Left lung (tissue), 10 donors: ENCODE data around the gene PI4KA. TPM values are rescaled to one million over a fixed set of nuclear protein-coding genes. Genes with fewer than 3 reads are reported as not detected.
A peak's percentile ranks its signal among the peaks of the same experiment; 100 is the strongest.

Experiments used
- ATAC-seq: fragments of 200-7000 bp; cut with Tn5 transposase; one replicate; pipeline ENCODE4 v1.9.1; 2020; ENCODE audit warnings: moderate library complexity
- DNase-seq, 4 donors: peaks; one replicate each; pipeline ENCODE4 v3.0.0-alpha.2; 2013 to 2020
- H3K27ac ChIP-seq, 2 donors: fragments of 200-600 bp; sonication (generic) in 1 of 2; one replicate each; pipeline versions ENCODE4 v1.5.0 to v1.8.0; 2020 to 2021
- H3K27me3 ChIP-seq, 2 donors: fragments of 200-600 bp; sonication (generic) in 1 of 2; one replicate each; pipeline versions ENCODE4 v1.5.0 to v1.8.0; 2020 to 2021
- H3K36me3 ChIP-seq, 2 donors: fragments of 200-600 bp; sonication (generic) in 1 of 2; one replicate each; pipeline versions ENCODE4 v1.5.0 to v1.8.0; 2020 to 2021
- H3K4me1 ChIP-seq, 2 donors: fragments of 200-600 bp; one replicate each; pipeline ENCODE4 v1.8.0; 2021
- H3K4me3 ChIP-seq, 2 donors: fragments of 200-600 bp; sonication (generic) in 1 of 2; one replicate each; pipeline versions ENCODE4 v1.5.0 to v1.8.0; 2020 to 2021; ENCODE audit warnings: mild to moderate bottlenecking in 1 of 2
- H3K9me3 ChIP-seq, 2 donors: fragments of 200-600 bp; sonication (generic) in 1 of 2; one replicate each; pipeline versions ENCODE4 v1.5.0 to v1.8.0; 2020 to 2021
- intact Hi-C, 2 donors: fragments of 100-400 bp; cut with DNase I; formaldehyde crosslinking; loops; one replicate each; pipeline versions ENCODE4 v1.11.2 to v1.14.2; 2022
- polyA plus RNA-seq, 6 donors: library from polyadenylated mRNA; unstranded; fragments of 120-200 nt; gene quantifications; one replicate each; pipeline ENCODE4 v1.2.1, GENCODE V29; 2013; ENCODE audit not compliant: insufficient read length in 6 of 6
- total RNA-seq, 2 donors: library from RNA; stranded (reverse); fragmentation: NEBNext Ultra II Directional; extraction: Animal tissue kit (Norgen Biotek cat#: 25700); gene quantifications; one replicate each; pipeline ENCODE4 v1.2.1, GENCODE V29; 2021
- TF ChIP-seq, protein P1 (sequence below), 2 donors: fragments of 200-600 bp; sonication (generic) in 1 of 2; IDR thresholded peaks; one replicate each; pipeline versions ENCODE4 v1.5.0 to v1.8.0; 2021; ENCODE audit warnings: antibody characterized with exemption in 2 of 2
- donor health status: DM: no; HTN: yes; CAD: no.
- donor health status: DM: no; HTN: no; CAD: no.

PI4KA gene
- total and polyA plus RNA-seq, 8 donors: 60.5 to 108 (median 70.0) TPM

DNA sequence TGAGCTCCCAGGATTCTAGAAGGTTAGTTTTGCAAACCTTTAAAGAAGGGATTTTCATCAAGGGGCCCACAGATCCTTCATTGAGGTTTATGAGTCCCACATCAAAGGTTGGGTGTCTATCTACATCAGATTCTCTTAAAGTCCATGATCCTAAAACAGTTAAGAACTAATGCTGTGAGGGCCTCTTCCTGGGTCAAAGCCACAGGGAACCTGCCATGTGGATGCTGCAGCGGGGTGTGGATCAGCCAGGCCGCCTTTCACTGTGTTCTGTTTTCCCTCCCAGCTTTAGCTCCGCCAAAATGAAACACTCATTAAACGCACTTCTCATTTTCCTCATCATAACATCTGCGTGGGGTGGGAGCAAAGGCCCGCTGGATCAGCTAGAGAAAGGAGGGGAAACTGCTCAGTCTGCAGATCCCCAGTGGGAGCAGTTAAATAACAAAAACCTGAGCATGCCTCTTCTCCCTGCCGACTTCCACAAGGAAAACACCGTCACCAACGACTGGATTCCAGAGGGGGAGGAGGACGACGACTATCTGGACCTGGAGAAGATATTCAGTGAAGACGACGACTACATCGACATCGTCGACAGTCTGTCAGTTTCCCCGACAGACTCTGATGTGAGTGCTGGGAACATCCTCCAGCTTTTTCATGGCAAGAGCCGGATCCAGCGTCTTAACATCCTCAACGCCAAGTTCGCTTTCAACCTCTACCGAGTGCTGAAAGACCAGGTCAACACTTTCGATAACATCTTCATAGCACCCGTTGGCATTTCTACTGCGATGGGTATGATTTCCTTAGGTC, 79.4 kb downstream of the PI4KA start:
- H3K4me3 ChIP-seq: no peak overlapping the region
- ATAC-seq: no peak
- peaks cover 0 to 21% of the 10 kb centered on the region in 2 donors for H3K36me3 ChIP-seq
- no peak for DNase-seq
- TF ChIP-seq, protein P1, sequence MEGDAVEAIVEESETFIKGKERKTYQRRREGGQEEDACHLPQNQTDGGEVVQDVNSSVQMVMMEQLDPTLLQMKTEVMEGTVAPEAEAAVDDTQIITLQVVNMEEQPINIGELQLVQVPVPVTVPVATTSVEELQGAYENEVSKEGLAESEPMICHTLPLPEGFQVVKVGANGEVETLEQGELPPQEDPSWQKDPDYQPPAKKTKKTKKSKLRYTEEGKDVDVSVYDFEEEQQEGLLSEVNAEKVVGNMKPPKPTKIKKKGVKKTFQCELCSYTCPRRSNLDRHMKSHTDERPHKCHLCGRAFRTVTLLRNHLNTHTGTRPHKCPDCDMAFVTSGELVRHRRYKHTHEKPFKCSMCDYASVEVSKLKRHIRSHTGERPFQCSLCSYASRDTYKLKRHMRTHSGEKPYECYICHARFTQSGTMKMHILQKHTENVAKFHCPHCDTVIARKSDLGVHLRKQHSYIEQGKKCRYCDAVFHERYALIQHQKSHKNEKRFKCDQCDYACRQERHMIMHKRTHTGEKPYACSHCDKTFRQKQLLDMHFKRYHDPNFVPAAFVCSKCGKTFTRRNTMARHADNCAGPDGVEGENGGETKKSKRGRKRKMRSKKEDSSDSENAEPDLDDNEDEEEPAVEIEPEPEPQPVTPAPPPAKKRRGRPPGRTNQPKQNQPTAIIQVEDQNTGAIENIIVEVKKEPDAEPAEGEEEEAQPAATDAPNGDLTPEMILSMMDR (IDR thresholded peaks at IDR 0.05): no peak
- H3K4me1 ChIP-seq: peaks cover 7 to 42% of the 10 kb centered on the region in 2 donors
- intact Hi-C loops: no loop called here
- no peaks in the 10 kb centered on the region for H3K27me3 ChIP-seq
- H3K27ac ChIP-seq: no peak overlapping the region
- no peaks in the 10 kb centered on the region for H3K9me3 ChIP-seq

- Histone ChIP-seq H3K27ac (peak overlapping the region in 1 of 2 donors; percentile 59), H3K9me3 (no peaks in the 10 kb centered on the region), H3K4me1 (peaks cover 7 to 26% of the 10 kb centered on the region in 2 donors), H3K36me3 (peaks cover 0 to 23% of the 10 kb centered on the region in 2 donors), H3K27me3 (no peaks in the 10 kb centered on the region), H3K4me3 (no peak overlapping the region)
- TF ChIP-seq, protein P1 (IDR thresholded peaks at IDR 0.05): no peak
- peak; percentile 86 for ATAC-seq
- intact Hi-C loops: no loop called here
- DNase-seq: peak in 1 of 4 donors; percentile 33
Observed at GRCh38 chr22:20777420-20778177, 81.0 kb downstream of the PI4KA start.

DNA sequence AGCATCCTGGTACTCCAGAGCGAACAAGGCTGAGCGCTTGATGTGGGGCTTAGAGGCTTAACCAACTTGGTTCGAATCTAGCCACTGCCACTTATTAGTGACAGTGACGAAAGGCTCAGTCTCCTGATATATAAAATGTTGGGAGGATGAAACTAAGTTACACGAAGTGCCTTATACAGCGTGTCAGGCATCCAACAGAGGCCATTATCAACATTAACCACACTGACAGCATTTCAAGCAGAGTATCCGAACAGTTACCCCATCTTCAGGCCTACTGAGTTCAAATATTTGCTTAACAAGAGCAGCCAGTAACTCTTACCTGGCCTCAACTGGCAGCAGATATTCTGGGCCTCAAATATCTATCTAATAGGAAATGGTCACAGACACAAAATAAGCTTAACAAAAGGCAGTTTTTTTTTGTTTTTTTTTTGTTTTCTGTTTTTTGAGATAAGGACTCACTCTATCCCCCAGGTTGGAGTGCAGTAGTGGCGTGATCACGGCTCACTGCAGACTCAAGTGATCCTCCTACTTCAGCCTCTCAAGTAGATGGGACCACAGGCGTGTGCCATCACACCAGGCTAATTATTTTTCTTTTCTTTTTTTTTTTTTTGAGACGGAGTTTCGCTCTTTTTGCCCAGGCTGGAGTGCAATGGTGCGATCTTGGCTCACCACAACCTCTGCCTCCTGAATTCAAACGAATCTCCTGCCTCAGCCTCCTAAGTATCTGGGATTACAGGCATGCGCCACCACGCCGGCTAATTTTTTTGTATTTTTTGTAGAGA, 81.8 kb downstream of the PI4KA start:
- Histone ChIP-seq H3K36me3 (peaks cover 0 to 29% of the 10 kb centered on the region in 2 donors), H3K4me1 (peaks cover 7 to 19% of the 10 kb centered on the region in 2 donors), H3K4me3 (no peak overlapping the region), H3K27ac (peak overlapping the region in 1 of 2 donors; percentile 46), H3K27me3 (no peaks in the 10 kb centered on the region), H3K9me3 (no peaks in the 10 kb centered on the region)
- intact Hi-C loops: no loop called here
- no peak for DNase-seq
- ATAC-seq: no peak
- TF ChIP-seq, protein P1 (IDR thresholded peaks at IDR 0.05): no peak

DNA sequence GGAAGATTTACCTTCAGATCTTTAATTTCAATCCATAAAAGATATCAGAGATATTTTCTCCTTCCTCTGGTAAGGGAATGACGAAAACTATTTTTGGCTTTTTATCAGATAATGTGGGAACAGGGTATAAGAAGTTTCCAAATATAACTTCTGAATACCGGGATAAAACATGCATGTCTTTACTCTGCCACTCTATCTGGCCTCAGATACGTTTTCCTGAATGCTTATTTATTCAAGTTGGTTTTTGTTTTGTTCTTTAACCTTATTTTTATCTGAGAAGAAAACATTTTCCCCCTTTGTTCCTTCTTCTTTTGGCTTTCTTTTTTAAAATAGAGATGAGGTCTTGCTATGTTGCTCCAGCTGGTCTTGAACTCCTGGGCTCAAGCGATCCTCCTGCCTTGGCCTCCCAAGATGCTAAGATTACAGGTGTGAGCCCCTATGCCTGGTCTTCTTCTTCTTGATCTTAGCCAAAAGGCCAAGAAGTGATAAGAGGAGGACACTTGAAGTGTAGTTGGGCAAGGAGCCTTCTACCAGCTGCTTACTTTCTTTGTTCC, 83.2 kb downstream of the PI4KA start:
- no peak for DNase-seq
- TF ChIP-seq, protein P1 (IDR thresholded peaks at IDR 0.05): no peak
- H3K36me3 ChIP-seq: peaks cover 0 to 28% of the 10 kb centered on the region in 2 donors
- no peaks in the 10 kb centered on the region for H3K27me3 ChIP-seq
- no peaks in the 10 kb centered on the region for H3K9me3 ChIP-seq
- H3K27ac ChIP-seq: no peak overlapping the region
- intact Hi-C loops: no loop called here
- ATAC-seq: no peak
- no peak overlapping the region for H3K4me3 ChIP-seq
- H3K4me1 ChIP-seq: peaks cover 7 to 11% of the 10 kb centered on the region in 2 donors
